IPS-15b (cell line): ENCODE data around the gene NUTM2F.
"Not testable (repeated sequence)": the region's sequence is repeated elsewhere in the genome, so short reads cannot be mapped to it uniquely, and the experiment has no call there.

Experiments
- H3K27me3 ChIP-seq: one replicate; pipeline ENCODE4 v1.6.1; 2013; ENCODE audit warnings: low read length; ENCODE audit not compliant: control insufficient read depth, insufficient read depth
- H3K36me3 ChIP-seq: one replicate; pipeline ENCODE4 v1.6.1; 2013; ENCODE audit warnings: low read length; ENCODE audit not compliant: control insufficient read depth, insufficient read depth
- H3K4me1 ChIP-seq: one replicate; pipeline ENCODE4 v1.6.1; 2013; ENCODE audit warnings: mild to moderate bottlenecking, low read length; ENCODE audit not compliant: control insufficient read depth, insufficient read depth
- H3K4me3 ChIP-seq: one replicate; pipeline ENCODE4 v1.5.1; 2013; ENCODE audit warnings: low read depth, low read length
- H3K9ac ChIP-seq: one replicate; pipeline ENCODE4 v1.6.1; 2013; ENCODE audit warnings: low read depth, mild to moderate bottlenecking, low read length
- H3K9me3 ChIP-seq: one replicate; pipeline ENCODE4 v1.6.1; 2013; ENCODE audit warnings: mild to moderate bottlenecking, low read length; ENCODE audit not compliant: control insufficient read depth, insufficient read depth

NUTM2F gene

DNA sequence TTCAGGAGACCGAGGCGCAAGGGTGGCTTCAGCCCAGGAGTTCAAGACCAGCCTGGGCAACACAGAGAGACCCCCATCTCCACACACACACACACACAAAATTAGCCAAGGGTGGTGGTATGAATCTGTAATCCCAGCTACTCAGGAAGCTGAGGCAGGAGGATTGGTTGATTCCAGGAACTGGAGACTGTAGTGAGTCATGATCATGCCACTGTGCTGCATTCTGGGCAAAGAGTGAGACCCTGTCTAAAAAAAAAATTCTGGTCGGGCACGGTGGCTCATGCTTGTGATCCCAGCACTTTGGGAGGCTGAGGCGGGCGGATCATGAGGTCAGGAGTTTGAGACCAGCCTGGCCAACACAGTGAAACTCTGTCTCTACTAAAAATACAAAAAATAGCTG, 11.2 kb upstream of the NUTM2F start:
- H3K36me3 ChIP-seq, H3K9ac ChIP-seq, H3K9me3 ChIP-seq: not testable (repeated sequence)

DNA sequence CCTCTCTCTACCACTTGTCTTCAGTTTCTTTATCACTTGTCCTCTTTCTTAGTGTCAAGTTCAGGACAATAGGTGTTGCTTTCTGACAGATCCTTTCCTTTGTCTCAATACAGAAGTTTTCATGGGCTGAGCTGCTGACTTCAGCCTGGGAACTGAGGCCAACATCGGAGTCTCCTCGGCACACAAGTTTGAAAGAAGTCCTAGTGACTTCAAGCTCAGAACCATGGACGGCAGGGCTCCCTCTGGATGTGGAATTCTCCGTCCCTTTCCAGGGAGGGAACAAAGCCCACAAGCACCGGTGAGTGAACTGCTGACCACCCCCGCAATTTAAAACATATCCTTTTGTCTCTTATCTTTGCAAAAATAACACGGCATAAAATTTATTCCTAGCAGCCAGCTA, 10.3 kb upstream of the NUTM2F start:
- H3K27me3 ChIP-seq, H3K9ac ChIP-seq, H3K9me3 ChIP-seq, H3K4me3 ChIP-seq, H3K4me1 ChIP-seq, H3K36me3 ChIP-seq: not testable (repeated sequence)

More for the DNA sequence above, 11.2 kb upstream of the NUTM2F start:
- not testable (repeated sequence) for H3K27me3 ChIP-seq, H3K4me3 ChIP-seq, H3K4me1 ChIP-seq

DNA sequence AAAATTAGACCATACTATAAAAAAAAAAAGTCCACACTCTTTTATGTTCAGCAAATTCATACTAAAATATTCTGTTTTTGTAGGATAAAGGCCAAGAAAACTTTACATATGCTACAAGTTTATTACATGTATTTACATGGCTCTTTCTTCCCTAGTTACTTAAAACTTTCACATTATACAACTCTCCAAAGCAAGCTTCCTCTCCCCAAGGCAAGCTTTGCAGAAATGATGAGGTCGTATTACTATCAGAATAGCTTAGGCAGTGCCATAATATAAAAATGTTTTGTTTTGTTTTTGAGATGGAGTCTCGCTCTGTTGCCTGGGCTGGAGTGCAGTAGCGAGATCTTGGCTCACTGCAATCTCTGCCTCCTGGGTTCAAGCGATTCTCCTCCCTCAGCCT, 8.0 kb upstream of the NUTM2F start:
- not testable (repeated sequence) for H3K4me1 ChIP-seq, H3K4me3 ChIP-seq, H3K27me3 ChIP-seq, H3K9me3 ChIP-seq, H3K36me3 ChIP-seq, H3K9ac ChIP-seq

DNA sequence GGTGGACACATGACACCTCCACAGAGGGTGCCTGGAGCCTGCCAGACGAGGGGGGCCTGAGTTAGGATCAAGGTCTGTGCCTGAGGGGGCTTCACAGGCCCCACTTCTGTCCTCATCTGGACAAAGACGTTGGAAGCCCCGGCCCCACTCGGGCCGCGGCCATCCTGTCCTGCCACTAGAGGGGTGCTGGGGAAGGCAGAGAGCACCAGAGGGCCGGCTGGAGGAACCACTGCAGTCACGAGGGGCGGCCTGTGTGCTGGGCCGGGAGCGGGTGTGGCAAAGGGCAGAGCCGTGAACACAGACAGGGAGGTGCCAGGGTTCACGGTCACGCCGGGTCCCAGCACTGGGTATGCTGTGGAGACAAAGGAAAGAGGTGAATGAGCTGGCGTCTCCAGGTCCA, 2.9 kb downstream of the NUTM2F start:
- not testable (repeated sequence) for H3K4me3 ChIP-seq, H3K27me3 ChIP-seq, H3K9ac ChIP-seq, H3K4me1 ChIP-seq, H3K36me3 ChIP-seq, H3K9me3 ChIP-seq

DNA sequence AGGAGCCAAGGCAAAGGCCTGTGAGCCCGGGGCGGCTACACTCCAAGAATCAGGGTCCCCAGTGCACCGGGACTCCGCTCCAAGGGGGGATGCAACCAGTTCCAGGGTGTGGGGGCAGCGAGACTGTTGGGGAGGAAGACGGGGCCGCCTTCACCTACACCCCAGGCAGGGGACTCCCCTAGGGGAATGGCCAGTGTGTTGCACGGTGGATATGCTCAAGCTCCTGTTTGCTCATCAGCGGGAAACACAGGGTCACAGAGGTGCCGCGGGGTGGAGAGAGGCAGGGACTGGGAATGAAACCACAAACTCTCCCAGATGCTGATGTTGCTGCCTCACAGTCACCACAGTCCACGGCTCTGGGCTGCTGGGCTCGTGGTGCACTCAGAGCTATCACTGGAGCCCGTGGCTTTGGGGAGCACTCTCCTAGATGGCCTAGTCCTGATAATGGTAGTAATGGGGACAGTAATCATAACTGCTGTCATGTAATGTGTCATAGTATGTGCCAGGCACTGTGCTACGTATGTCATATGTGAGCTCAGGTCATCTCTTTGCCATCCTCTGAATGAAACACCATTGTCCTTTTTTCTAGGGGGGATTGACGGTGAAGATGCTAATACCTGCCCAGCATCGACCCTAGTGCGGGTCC, 5.2 kb downstream of the NUTM2F start:
- H3K4me1 ChIP-seq, H3K9ac ChIP-seq, H3K4me3 ChIP-seq, H3K36me3 ChIP-seq, H3K9me3 ChIP-seq, H3K27me3 ChIP-seq: not testable (repeated sequence)

DNA sequence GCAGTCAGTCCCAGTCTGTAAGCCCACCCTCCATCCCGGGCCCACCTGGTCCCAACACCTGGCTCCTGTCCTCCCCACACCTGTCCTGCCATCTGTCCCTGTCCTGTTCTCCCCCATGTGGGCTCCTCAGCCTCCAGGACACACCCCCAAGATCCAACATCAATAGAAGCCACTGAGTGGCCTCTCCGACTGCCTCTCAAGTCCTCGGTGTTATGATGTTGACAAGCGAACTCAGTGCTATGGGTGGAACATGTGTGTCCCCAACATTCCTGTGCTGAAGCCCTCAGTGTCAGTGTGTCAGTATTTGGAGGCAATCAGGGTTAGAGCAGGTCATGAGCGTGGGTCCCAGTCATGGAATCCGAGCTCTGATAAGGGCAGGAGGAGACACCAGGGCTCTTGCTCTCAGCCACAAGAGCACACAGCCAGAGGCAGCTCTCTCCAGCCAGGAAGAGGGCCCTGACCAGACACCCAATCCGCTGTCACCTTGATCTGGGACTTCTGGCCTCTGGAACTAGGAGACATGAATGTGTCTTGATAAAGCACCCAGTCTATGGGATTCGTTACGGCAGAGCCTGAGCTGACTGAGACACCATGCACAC, 6.0 kb downstream of the NUTM2F start:
- H3K36me3 ChIP-seq, H3K27me3 ChIP-seq, H3K9ac ChIP-seq, H3K9me3 ChIP-seq, H3K4me3 ChIP-seq, H3K4me1 ChIP-seq: not testable (repeated sequence)

DNA sequence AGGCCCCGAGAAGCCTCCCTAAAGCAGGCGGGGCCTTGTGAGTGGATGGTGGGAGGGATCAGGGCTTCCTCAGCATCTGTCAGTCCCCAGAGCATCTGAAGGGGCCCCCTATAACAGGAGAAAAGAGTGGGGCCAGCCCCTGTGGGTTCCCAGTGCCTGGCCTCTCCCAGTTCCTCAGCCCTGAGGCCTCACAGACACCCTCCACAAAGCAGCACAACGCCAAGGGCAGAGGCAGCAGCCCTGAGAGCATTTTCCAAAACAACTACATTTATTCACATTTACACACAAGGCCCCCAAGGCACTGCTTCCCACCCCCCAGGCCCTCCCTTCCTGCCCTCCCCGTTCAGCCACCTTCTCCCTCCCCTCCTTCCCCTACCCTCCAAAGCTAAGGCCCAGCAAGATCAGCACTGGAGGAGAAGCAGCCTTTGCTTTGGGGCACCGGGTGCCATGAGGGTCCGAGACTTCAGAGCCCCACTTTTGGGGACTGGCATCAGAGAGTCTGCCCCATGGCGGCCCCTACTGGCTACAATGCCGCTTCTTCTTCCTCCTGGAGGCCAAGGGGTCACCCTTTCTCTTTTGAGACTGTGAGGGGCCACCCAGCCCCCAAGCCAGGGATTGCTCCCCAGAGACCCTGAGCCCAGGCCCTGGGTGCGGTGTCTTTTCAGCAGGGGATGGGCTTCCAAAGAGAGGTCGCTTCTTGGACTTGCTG, 10.3 kb downstream of the NUTM2F start:
- H3K4me3 ChIP-seq, H3K36me3 ChIP-seq, H3K4me1 ChIP-seq, H3K9ac ChIP-seq, H3K9me3 ChIP-seq, H3K27me3 ChIP-seq: not testable (repeated sequence)

DNA sequence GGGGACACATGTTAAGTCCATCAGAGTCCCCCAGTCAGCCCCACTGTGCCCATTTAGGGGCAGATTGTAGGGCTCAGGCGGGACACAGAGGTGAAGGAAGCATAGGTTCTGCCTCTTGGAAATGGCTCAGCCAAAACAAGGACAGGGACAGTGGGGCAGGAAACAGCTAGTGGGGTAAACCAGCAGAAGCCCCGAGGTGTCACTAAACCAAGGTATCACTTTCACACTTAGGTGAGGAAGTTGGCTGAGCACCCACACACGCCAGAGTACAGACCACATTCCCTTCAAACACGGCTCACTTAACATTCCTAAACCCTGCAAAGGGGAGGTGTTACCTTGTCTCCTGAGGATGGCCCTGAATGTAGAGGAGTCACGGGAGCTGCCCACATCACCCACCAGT, 12.2 kb downstream of the NUTM2F start:
- not testable (repeated sequence) for H3K9me3 ChIP-seq, H3K36me3 ChIP-seq, H3K4me3 ChIP-seq, H3K9ac ChIP-seq, H3K4me1 ChIP-seq, H3K27me3 ChIP-seq

DNA sequence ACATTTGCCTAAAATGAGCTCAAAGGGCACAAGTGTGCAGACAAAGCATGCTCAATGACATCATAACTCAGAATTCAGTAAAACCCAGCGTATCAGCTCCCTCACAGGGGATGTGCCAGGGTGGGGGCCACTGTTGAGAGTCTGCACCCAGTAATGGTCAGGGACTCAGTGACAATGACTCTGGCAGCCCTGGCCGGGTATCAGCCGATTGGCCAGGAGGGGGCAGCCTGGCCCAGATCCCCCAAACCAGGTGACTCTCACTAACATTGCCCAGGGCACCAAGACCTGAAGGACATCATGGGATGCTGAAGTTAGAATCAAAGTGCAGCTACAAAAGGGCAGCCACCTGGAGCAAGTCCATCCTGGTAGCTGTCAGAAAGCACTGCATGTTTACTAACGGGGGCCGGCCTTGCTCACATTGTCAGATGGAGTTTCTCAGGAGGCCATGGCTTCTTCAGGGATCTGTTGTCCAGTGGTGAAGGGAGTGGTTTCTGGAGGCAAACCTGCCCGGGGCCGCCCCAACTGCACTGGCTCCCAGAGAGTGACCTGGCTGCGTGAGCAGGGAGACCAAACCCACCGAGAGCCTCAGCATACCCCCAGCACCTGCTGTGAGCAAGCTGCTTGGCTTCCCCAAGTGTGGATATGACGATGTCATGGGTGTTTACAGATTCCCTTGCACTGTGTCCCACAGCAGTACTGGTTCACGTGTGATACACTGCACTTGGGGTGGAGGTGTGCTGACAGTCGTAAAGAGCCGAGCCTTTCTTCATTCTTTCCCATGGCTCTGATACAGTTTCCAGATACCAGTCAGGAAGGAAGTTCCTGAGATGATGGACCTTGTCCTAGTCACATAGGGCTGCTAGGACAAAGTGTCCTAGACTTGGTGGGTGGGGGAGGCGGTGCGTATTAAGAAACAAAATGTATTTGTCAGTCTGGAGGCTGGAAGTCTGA, 13.1 kb downstream of the NUTM2F start:
- not testable (repeated sequence) for H3K36me3 ChIP-seq, H3K9ac ChIP-seq, H3K4me3 ChIP-seq, H3K9me3 ChIP-seq, H3K27me3 ChIP-seq, H3K4me1 ChIP-seq

DNA sequence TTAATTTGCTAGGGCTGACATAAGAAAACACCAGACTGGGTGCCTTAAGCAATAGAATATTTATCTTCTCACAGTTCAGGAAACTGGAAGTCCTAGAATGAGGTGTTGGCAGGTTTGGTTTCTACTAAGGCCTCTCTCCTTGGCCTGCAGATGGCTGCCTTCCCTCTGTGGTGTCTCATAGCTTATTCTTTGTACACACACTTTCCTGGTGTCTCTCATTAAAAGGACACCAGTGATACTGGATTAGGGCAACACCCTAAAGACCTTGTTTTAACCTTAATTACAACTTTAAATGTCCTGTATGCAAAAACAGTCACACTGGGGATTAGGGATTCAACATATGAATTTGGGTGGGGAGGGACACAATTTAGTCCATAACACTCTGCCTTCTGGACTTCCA, 25.1 kb downstream of the NUTM2F start:
- no peaks in the 10 kb centered on the region for H3K4me1 ChIP-seq
- no peak overlapping the region for H3K9ac ChIP-seq
- H3K27me3 ChIP-seq, result no peaks in the 10 kb centered on the region
- no peaks in the 10 kb centered on the region for H3K9me3 ChIP-seq
- no peaks in the 10 kb centered on the region for H3K36me3 ChIP-seq
- H3K4me3 ChIP-seq, result no peak overlapping the region

DNA sequence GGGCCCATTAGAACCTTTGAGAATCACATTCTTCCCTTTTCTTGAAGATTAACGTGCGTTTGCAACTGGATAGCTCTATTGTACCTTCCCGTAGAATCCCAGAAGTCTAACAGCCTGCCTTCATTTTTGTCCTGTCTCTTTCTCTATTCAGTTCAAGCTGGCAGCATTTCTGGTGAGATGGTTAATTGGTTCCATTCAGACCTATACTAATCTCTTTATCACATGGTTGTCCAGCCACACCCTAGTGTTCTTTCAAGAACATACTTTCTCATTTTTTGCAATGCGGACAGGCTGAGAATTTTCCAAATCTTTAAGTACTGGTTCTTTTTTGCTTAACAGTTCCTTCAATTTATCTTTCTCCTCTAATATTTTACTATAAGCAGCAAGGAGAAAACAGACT, 26.0 kb downstream of the NUTM2F start:
- Histone ChIP-seq H3K27me3 (no peaks in the 10 kb centered on the region), H3K9ac (no peak overlapping the region), H3K4me1 (no peaks in the 10 kb centered on the region), H3K9me3 (no peaks in the 10 kb centered on the region), H3K36me3 (no peaks in the 10 kb centered on the region), H3K4me3 (no peak overlapping the region)
